Stimulated activated CD4-positive, alpha-beta T cell treated with anti-CD3 and anti-CD28 coated beads, Interleukin-12 subunit alpha, Interleukin-12 subunit beta, amount 100 ng/mL, for 4 hours (primary cell): ENCODE data around the gene LILRA6.
"Not testable (repeated sequence)": the region's sequence is repeated elsewhere in the genome, so short reads cannot be mapped to it uniquely, and the experiment has no call there.

ENCODE experiments used
- DNase-seq: peaks from one replicate; pipeline ENCODE4 v3.0.0-alpha.2; 2020

Gene LILRA6

DNA sequence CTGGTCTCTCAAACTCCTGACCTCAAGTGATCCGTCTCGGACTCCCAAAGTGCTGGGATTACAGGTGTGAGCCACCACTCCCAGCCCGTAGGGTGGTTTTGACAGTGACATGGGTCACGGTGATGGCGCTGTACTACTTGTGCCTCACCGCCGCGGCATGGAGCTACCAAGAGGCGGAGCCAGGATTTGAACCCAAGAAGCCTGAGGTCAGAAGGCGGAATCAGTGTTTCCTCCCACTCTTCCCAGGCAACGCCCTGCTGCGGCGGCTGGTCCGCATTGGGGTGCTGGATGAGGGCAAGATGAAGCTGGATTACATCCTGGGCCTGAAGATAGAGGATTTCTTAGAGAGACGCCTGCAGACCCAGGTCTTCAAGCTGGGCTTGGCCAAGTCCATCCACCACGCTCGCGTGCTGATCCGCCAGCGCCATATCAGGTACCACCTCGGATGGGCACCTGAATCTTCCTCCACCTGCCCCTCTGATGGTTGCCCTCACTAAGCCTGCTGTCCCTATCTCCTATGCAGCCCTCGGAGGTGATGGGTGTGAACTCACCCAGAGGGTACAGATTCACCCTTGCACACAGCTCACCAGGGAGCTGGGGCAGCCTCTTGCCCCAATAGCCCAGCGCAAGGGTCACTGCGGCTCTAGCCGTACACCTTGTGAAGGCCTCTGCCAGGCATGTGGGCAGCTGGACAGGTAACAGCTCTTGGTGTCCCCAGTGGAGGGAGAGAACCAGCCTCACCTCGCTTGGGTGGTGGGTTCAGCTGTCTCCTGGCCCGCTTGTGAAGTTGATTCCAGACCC, 36.4 kb downstream of the LILRA6 start:
- no peak for DNase-seq

DNA sequence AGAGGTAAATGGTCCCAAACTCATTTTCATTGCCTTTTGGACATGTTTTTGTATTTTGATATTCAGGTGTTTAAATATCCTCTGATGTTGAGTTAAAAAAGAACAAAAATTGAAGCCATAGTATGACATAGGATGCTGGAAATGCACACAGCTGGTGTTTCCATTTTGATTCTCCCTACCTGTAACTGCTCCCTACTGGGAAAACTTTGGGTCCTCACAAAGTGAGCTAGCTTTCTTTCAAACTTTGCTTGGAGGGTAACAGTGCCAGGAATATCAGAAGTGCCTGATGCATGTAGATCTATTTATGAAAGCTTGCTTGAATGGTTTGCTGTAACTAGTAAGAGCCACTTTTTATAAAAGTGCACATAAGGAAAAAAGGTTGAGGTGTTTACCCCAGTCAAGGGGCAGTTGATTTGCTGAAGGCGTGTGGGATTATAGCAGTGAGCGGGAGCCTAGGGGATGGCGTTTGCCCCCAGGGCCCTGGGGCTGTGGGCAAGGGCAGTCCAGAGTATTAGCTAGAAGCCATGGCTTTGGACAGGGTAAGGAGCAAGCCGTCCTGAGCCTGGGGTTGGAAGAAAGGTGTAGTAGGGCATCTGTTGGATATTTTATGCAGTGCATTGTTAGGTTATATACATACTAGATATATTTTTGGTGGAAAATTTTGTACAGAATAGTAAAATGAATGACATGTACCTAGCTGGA, 37.7 kb downstream of the LILRA6 start:
- no peak for DNase-seq

DNA sequence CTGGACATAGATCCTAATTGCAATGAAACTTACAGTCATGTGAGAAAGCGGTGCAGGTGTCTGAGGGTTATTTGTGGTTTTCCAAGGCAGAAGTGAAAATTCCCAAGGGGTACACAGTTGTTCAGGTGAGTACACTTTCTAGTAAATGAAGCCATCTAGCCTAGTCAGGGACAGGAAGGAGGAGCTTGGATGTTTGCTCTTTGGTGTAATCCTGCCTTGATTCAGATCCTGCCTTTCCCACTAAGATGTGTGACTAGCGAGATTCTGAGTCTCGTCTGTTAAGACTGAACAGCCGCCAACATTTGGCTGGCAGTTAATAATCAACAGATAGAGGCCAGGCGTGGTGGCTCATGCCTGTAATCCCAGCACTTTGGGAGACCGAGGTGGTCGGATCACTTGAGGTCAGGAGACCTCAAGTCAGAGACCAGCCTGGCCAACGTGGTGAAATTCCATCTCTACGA, 39.4 kb downstream of the LILRA6 start:
- no peak for DNase-seq

DNA sequence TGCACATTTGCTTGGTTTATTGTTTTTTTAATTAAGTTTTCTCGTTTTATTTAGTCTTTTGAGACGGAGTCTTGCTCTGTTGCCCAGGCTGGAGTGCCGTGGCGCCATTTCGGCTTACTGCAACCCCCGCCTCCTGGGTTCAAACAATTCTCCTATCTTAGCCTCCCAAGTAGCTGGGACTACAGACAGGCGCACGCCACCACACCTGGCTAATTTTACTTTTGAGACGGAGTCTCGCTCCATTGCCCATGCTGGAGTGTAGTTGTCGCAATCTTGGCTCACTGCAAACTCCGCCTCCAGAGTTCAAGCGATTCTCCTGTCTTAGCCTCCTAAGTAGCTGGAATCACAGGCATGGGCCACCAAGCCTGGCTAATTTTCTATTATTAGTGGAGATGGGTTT, 40.6 kb downstream of the LILRA6 start:
- DNase-seq, result no peak

DNA sequence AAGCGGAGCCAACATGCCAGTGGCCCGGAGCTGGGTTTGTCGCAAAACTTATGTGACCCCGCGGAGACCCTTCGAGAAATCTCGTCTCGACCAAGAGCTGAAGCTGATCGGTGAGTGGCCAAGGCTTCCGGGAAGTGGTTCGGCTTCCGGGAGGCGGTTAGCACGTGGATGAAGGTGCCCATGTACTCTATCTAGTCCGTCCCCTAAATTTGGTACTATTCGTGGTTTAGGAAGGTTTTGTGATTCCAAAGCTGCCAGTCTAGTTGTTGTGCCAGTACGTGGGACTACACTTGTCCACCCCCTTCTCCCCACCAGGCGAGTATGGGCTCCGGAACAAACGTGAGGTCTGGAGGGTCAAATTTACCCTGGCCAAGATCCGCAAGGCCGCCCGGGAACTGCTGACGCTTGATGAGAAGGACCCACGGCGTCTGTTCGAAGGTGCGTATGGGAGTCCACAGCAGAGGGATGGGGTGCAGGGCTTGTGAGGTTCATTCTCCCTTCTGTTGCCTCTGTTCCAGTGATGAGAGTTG, 41.4 kb downstream of the LILRA6 start:
- DNase-seq, result no peak

DNA sequence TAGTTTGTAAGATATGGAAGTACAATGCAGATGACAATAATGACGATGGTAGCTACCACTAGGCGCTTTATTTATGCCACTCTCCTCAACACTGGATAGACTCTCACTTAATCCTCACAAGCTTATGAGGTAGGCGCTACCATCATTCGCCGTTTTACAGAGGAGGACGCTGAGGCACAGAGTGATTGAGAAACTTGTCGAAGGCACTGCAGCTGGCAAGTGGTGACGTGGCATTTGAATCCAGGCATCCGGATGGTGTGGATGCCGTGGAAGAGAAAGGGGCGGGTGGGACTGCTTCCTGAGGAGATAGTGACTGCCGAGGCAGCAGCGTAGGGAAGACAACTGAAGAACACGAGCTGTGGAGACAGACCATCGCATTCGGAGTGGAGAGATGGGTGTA, 43.2 kb downstream of the LILRA6 start:
- DNase-seq, result no peak

DNA sequence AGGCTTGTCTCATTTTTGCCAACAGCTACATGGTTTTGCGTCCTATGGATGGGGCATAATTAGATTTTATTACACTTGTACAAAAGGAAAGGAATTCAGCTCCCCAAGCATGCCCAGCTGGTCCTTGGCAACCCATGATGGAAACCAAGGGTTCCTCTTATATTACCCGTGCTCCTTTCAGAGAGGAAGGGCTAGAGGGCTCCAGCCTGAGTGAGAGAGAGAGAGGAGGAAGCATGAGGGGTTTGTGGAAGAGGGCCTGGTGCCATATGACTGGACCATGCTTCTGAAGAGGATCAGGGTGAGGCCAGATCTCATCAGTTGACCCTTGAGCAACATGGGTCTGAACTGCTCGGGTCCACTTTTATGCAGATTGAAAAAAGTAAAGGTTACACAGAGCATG, 45.5 kb downstream of the LILRA6 start:
- DNase-seq, result no peak

DNA sequence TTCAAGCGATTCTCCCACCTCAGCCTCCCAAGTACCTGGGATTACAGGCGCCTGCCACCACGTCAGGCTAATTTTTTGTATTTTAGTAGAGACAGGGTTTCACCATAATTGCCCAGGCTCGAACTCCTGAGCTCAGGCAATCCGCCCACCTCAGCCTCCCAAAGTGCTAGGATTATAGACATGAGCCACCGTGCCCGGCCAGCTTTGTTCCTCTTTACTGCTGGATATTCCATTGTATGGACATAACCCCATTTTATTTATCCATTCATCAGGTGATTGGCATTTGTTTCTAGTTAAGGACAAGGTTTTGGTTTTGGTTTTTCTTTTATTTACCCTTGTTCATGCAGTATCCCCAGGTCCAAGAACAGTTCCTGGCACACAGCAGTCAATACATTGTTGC, 46.1 kb downstream of the LILRA6 start:
- DNase-seq, result no peak

DNA sequence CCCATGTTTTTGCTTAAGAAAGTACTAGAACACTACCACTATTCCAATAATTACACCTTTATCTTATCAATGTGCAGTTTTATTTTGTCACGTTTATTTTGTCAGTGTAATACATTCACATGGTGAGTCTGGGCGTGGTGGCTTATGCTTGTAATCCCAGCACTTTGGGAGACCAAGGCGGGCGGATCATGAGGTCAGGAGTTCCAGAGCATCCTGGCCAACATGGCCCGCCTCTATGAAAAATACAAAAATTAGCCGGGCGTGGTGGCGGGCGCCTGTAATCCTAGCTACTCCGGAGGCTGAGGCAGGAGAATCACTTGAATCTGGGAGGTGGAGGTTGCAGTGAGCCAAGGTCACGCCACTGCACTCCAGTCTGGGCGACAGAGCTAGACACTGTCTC, 48.1 kb downstream of the LILRA6 start:
- not testable (repeated sequence) for DNase-seq

DNA sequence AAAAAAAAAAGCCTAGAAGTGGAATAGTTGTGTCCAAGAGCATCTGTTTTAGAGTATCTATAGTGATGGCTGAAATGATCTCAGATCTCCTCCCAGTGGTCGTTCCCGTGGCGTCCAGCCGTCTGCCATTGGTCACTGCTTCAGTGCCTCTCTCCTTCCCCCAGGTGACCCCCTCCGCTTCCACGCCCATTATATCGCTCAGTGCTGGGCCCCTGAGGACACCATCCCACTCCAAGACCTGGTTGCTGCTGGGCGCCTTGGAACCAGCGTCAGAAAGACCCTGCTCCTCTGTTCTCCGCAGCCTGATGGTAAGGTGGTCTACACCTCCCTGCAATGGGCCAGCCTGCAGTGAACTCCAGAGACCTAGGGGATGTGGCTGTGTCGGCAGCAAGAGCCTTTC, 49.6 kb downstream of the LILRA6 start:
- DNase-seq, result no peak

DNA sequence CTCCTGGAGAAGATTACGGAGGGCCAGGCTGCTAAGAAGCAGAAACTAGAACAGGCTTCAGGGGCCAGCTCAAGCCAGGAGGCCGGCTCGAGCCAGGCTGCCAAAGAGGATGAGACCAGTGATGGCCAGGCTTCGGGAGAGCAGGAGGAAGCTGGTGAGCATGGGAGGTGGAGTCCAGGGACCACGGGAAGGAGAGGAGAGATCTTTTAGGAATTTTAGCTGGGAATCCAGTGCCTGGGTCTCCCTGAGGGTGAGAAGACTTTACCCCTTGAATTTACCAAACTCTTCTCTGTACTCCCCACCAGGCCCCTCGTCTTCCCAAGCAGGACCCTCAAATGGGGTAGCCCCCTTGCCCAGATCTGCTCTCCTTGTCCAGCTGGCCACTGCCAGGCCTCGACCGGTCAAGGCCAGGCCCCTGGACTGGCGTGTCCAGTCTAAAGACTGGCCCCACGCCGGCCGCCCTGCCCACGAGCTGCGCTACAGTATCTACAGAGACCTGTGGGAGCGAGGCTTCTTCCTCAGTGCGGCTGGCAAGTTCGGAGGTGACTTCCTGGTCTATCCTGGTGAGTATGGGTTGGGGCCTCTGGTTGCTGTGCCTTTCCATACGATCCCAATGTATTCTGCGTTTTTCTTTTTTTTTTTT, 50.7 kb downstream of the LILRA6 start:
- DNase-seq, result no peak

DNA sequence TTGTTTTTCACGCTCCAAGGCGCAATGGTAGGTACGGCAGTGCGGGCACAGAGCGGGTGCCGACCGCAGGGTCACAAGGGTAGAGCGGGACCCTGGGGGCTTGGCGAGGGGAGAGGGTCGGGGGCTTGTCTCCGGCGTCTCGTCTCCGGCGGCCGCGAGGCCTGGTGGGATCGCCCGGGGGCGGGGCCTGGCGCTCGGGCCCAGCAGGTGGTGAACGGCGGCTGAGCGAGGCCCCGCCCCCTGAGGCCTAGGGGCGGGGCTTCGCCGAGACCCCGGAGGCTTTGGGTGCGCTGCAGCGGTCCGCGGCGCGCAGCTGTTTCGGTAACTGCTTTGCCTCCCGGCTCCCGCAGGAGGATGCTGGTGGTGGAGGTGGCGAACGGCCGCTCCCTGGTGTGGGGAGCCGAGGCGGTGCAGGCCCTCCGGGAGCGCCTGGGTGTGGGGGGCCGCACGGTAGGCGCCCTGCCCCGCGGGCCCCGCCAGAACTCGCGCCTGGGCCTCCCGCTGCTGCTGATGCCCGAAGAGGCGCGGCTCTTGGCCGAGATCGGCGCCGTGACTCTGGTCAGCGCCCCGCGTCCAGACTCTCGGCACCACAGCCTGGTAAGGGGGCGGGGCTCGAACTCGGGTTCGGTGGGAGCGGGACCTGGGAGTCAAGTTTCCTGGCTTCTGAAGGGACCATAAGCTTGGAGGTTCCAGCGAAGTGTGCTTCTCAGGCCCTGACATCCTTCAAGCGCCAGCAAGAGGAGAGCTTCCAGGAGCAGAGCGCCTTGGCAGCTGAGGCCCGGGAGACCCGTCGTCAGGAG, 51.4 kb downstream of the LILRA6 start, which contains the start of gene TSEN34:
TSS of gene TSEN34 (plus strand) at position 298 of the 800 bp plus-strand sequence. CDS start at position 355, 57 bp downstream.
- DNase-seq, result peak; percentile 83

DNA sequence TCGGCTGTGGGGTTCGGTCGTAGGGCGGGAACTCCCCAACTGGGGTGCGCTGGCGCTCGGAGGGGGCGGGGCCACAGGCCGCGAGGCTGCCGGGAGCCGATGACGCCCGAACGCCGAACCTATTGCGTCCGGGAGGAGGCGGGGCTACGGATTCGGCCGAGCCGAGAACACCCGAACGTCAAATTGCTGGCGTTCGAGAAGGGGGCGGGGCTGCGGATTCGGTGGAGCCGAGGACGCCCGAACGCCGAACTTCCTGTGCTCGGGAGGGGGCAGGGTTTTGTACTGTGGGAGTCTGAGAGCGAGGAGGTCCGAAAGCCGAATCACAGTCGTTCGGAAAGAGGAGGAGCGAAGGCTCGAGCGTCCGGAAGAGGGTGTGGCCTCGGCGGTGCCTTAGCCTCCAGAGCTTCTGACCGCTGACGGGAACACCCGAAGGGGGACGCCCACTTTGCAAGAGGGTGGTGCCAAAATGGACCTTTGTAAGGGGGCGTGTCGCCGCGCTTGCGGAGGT, 52.0 kb downstream of the LILRA6 start:
- peak; percentile 100 for DNase-seq

DNA sequence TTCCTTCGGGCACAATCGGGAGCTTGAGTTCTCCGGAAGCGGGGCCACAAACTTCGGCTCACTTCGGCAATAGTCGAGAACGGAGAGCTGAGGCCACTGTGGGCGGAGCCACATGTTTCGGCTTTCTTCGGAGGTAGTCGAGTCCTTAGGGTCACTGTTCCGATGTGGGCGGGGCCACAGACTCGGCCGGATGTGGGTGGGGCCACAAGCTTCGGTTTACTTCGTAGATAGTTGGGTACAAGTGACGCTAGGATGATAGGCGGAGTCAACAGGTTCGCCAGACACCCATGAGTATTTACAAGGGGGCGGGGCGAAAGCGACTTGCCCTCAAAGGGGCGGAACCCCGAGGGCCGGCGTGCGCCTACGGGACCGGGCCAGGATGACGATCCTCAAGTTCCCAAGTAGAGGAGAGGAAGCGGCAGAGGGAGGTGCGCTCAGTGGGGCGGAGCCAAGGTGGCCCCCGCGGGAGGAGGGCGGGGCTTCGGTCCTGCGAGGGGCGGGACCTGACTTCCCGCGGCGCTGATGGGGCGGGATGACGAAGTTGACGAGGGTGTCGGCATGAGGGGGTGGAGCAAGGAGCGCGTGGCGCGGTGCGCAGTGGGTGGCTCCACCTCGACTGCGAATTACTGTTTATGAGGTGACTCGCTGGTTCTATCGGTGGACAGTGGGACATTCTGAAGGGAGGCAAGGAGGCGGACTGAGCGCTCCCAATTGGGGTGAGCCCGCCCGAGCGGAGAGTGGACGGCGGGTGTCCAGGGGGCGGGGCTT, 52.7 kb downstream of the LILRA6 start:
- DNase-seq, result peak; percentile 100

DNA sequence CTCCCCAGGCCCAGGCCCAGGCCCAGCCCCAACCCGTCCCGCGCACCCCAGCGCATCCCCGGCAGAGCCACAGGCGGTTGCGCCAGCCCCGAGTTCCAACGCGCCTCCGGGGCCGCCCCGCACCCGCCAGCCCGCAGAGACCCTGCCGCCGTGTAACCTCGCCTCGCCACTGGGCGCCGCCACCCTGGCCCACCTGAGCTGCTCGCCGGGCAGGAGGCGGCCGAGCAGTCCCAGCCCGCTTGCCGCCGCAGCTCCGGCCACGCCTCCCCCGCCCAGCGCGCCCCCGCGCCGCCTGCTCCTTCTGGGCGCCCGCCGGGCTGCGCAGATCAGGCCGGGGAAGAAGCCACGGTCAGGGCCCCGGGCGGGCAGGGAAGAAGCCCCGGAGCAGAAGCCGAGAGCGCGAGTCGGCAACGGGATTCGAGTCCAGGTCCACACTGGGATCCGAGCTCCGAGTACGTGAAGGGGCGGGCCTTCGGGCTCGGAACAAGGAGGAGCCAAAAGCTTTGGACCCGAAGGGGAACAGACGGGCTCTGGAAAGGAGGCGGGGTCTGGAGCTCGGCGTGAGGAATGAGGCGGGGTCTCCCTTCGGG, 53.4 kb downstream of the LILRA6 start, which contains the start of gene MBOAT7:
TSS of gene MBOAT7 (minus strand) at position 436 of the 590 bp plus-strand sequence. CDS start 1,072 bp downstream, outside the sequence.
- no peak for DNase-seq

DNA sequence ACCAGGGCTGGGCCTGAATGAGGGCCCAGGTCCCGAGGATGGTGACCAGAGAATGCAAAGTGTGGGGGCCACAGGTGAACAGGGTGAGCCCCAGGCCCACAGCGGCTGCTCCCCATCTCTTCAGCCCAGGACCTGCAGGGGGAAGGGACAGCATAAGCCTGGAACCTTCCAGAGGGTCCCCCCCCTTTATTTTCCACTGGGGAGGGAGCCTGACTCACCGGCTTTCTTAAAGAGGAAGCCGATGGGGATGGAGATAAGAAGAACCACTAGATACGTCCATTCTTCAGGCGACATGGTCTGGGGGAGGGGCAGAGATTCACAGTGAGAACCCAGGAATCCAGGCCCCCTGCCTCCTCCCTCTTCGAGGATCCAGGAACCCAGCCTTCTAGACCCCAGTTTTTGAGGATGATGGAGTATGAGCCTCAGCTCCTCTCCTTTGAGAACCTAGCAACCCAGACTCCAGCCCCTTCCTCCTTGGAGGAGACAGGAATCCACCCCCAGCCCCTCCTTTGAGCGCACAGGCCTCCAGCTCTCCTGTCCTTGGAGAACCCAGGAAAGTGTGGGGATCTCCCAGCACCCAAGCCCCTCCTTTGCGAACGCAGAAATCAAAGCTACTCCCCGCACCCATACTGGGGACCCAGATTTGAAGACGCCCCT, 54.2 kb downstream of the LILRA6 start:
- peak; percentile 45 for DNase-seq

DNA sequence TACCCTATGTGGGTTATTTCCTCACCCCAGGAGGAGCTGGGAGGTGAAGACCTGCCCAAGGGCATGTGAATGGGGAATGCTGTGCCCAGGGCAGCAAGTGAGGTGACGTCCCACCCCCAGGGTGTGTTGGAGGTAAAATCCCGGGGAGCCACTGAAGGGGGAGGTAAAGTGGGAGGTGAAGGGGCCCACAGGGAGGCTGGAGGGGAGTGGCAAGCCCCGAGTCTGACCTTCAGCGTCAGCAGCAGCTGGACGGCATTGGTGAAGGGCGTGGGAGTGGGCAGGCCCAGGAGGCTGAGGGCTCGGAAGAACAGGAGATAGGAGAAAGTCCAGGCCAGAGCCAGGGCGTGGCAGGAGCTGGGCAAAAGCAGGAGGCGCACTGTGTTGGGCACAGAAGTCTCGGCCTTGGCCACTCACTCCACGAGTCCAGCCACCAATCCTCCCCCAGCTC, 55.6 kb downstream of the LILRA6 start:
- DNase-seq, result no peak
